KBM-7 (cell line): ENCODE measurements around the gene CYYR1.
"Not testable (repeated sequence)": the region's sequence is repeated elsewhere in the genome, so short reads cannot be mapped to it uniquely, and the experiment has no call there.

Source experiments
- DNase-seq: peaks from one replicate; pipeline ENCODE4 v3.0.0-alpha.2; 2015
- in situ Hi-C: fragments of 300-500 bp; cut with MboI; formaldehyde crosslinking; loops from 2 replicates; pipeline ENCODE4 v1.14.3; 2020; ENCODE audit warnings: low sequenced_read_pairs, low pct_unique_long_range_greater_than_20kb, mixed read lengths

The CYYR1 gene

DNA sequence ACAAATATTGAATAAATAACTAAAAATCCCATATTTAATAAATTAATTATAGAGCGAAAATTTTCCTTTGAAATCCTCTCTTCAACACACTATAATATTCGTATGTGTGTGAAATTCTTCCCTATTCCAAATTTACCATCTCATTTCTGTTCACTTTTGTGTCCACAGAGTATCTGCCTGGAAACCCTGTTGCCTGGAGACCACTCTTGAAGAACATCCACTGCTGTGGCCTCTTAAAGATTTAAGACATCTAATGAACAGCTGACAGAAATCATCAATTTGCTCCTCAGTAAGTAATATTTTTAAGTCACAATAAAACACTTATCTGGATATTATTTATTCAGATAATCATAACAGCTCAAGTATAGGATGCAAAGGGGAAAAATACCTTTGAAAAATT is 69.7 kb downstream of the CYYR1 start:
- in situ Hi-C loops: no loop called here
- DNase-seq: no peak

DNA sequence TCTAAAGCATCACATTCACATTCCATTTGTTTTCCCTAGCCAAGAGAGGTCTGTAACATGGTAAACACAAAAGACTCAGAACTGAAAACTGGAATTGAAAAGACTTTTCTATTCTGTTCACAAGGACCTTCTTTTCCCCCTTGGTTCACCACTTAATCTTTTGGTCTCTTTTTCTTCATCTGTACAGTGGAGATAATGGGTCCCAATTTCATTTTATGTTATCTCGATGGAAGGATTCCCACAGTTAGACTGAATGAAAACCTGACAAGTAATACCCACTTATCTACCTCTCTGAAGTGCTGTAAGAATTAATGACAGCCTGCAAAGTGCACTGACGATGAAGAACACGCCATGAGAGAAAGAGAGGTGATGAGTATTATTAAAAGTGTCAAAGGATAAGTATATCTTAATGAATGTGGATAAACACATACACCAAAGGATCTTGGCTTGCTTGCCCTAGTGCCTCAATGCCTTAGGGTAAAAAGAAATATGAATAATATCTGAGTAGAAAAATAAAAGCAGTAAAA is 71.5 kb downstream of the CYYR1 start:
- no peak for DNase-seq
- in situ Hi-C loops: no loop called here

DNA sequence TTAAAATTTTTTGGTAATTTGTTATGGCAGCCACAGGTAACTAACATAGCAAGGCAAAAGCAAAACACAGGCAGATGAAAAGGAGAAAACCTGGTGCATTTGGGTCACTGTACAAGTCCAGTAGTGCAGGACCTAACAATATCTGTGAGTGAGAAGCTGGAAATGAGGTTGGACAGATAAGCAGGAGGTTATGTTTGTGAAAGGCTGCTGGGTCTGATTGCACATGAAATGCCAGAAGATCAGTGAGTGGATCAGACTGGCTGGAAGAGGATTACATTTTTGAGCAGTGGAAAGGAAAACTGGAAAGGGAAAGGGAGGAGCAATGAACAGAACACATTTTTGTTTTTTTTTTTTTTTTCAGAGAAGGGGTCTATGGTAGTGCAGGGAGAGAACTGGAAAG is 73.6 kb downstream of the CYYR1 start:
- DNase-seq: no peak
- in situ Hi-C loops: no loop called here

DNA sequence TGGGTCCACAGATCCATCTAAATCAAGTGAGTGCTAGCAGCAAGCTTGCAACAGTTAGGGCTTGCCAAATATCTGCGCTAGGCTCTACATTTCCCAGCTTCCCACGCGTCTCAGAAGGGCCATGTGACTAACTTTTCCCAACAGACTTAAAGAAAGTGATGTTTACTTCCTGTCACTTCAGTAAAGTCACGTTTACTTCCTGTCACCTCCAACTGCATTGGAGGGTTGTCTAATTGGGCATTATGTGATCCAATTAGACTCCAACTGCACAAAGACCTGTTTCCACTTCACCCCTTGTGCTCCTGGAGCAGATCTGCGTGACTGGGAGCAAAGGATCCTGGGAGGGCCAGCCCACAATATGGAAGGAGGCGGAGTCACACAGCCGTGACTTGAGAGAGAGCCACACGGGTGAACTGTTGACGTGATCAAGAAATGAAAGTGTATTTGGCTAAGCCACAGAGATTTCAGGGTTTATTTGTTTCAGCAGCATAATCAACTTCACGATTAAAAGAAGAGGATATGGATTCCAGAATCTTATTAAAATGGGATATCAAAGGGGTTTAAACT is 77.7 kb downstream of the CYYR1 start:
- no peak for DNase-seq
- in situ Hi-C loops: no loop called here

GRCh38 chr21:26491663-26492062 is 81.4 kb downstream of the CYYR1 start:
- no peak for DNase-seq
- in situ Hi-C loops: no loop called here

- in situ Hi-C loops: no loop called here
- DNase-seq: no peak
Measured at GRCh38 chr21:26490771-26491170, 82.3 kb downstream of the CYYR1 start.

- DNase-seq: no peak
- in situ Hi-C loops: no loop called here
Measured at GRCh38 chr21:26489781-26490180, 83.3 kb downstream of the CYYR1 start.

GRCh38 chr21:26487981-26488480 is 85.1 kb downstream of the CYYR1 start:
- in situ Hi-C loops: no loop called here
- DNase-seq: no peak

DNA sequence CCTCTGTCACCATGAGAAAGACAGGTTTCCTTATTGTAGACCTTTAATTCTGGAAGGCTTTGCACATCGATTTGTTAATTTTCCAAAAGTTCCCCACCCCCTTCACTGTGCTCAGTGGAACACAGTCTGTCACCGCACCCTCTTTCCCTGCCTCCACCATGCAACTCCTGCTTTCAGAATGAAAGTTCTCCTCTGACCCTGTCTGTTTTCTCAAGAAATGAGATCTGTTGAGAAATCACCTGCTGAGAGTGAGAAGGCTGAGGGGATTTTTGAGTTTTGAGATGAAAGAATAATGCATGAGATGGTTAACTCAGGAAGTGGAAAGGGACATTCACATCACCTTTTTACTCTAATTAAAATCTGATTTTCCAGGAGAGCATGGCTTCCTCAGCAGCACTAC is 99.6 kb downstream of the CYYR1 start:
- no peak for DNase-seq
- in situ Hi-C loops: no loop called here

GRCh38 chr21:26471099-26471471 is 102.0 kb downstream of the CYYR1 start:
- no peak for DNase-seq
- in situ Hi-C loops: no loop called here

- no peak for DNase-seq
- in situ Hi-C loops: no loop called here
Measured at GRCh38 chr21:26470351-26471098, 102.6 kb downstream of the CYYR1 start.

DNA sequence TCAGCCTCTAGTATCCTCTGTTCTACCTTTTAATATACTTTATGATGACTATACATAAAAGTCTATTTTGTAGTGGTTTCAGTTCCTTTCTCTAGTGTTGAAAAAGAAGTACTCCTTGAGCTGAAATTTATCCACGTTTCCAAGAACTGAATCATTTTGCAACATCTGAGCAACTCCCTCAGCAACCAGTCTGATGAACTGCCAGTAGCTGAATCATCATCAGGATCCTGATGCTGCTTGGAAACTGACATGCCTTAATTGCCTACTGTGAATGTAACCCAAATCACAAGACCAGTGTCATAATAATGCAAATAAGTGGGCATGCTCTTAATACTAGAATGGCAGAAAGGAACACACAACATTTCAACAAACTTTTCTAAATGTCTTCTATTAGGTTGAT is 103.3 kb downstream of the CYYR1 start:
- DNase-seq: no peak
- in situ Hi-C loops: no loop called here

DNA sequence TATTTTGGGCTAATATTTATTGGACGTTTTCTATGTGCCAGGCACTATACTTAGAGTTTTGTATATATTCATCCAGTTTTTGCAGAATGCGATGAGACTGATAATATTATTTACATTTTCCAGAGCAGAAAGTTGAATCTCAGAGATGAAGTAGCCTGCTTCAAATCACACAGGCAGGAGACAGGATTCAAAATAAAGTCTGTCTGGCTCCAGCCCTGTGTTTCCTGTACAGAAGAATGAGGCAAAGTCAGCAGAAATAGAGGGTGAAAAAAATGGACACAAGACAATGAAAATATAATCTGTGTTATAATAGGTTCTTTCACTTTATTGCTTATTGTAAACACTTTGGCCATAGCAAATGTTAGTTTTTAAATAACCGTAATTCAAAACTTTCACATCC is 107.2 kb downstream of the CYYR1 start:
- in situ Hi-C loops: no loop called here
- DNase-seq: no peak

- in situ Hi-C loops: no loop called here
- DNase-seq: no peak
Measured at GRCh38 chr21:26461500-26461899, 111.6 kb downstream of the CYYR1 start.

DNA sequence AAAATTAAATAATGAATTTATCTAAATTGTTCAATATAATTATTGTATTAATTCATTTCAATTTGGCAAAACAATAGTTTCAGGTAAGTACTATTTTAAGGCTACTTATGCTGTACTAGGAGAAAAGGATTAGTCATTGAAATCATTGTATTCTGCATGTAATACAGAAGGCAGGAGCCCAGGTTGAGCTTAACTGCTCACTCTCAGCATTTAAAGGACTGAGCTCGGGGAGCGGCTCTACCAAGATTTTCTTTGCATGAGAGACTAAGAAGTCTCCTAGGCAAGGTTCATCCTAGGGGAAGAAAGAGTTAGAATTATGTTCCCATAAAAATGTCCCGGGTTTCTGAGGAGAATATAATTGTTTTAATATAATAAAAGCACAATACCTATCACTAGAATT is 112.5 kb downstream of the CYYR1 start:
- in situ Hi-C loops: no loop called here
- DNase-seq: no peak

- DNase-seq, in situ Hi-C loops: not testable (repeated sequence)
Measured at GRCh38 chr21:26458854-26459253, 114.2 kb downstream of the CYYR1 start.

GRCh38 chr21:26457817-26458216 is 115.3 kb downstream of the CYYR1 start:
- in situ Hi-C loops: no loop called here
- DNase-seq: no peak

GRCh38 chr21:26453267-26453666 is 119.8 kb downstream of the CYYR1 start:
- no peak for DNase-seq

DNA sequence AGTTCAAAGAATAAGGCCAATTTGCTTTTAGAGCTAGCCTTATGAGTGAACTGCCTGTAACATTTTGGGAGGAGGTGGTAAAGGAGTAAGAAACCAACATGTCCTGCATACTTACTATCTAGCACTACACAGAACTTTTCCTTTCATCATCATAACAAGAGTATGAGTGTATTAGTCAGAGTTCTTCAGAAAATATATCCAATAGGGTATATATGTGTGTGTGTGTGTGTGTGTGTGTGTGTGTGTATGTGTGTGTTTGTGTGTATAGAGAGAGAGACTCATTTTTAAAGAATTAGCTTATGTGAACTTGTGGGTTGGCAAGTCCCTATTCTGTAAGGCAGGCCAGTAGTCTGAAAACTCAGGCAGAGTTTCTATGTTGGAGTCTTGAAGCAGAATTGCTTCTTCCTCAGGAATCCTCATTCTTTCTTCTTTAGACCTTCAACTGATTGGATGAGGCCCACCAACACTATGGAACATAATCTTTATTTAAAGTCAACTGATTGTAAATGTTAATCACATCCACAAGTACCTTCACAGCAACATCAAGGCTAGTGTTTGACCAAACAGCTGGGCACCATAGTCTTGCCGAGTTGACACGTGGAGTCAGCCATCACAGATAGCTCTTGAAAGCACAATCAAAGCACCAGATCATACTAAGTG is 121.9 kb downstream of the CYYR1 start:
- DNase-seq: no peak
- in situ Hi-C loops: no loop called here

More at GRCh38 chr21:26453267-26453666, 119.8 kb downstream of the CYYR1 start:
- in situ Hi-C loops: no loop called here

DNA sequence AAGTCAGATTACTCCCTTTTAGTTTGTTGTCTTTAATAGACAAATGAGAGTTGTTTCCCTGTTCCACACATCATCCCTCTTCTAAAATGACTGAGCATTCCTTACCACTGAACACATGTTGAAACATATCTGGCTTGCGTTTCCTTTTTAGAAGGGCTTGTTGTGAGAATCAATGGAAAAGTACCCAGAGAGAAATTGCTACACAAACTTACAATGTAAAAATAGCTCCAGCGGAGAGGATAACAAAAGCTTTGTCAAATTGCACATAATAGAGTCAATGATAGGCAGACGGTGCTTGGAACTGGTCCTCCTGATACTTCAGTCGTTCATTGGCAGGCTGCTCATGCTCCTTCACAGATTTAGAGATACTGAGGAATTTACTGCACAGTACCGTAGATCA is 123.9 kb downstream of the CYYR1 start:
- in situ Hi-C loops: no loop called here
- DNase-seq: no peak
